ENCODE data around the gene FCER2. TPM values are rescaled to one million over a fixed set of nuclear protein-coding genes. Genes with fewer than 3 reads are reported as not detected.

Gene FCER2
- total RNA-seq, 1 donor from 2014 or later = 0.30 TPM

DNA sequence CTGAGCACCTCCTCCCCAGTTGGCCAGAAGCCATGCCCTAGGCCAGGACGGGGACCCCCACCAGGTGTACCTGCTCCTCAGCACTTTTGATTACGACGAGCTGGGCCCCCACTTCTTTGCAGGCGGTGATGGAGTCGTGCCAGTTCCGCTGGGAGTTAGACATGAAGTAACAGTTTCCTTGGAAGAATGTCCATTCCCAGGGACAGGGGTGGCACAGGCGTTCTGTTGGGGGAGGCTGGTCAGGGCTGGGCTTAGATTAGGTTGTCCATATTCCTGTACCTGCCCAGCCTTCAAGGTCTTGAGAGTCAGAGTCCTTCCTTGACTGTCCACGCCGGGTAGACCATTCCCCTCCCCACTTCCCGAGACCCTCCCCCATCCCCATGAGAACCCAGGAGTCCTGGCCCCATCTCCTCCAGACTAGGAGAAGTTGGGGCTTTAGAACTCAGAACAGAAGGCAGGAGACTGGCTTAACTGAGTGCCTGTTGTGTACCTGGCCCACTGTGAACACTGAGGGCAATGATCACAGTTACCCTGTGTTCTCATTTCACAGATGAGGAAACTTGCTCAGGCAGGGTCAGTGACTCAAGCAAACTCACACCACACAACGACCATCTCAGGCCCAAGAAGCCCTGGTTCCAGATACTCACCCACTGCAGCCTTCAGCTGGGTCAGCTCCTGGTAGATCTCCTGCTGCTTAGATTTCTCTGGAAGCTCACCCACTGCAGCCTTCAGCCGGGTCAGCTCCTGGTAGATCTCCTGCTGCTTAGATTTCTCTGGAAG, 43.1 kb upstream of the FCER2 start:
- intact Hi-C loops (cut with micrococcal nuclease) = no loop called here
- Histone ChIP-seq H3K27ac (replicated peaks) (no peak overlapping the region), H3K4me1 (no peaks in the 10 kb centered on the region), H3K4me3 (no peak overlapping the region), H3K36me3 (no peaks in the 10 kb centered on the region), H3K9me3 (replicated peaks) (peaks cover 5% of the 10 kb centered on the region), H3K27me3 (ENCODE audit: low read depth) (peaks cover 60% of the 10 kb centered on the region)
- TF ChIP-seq, protein P1, sequence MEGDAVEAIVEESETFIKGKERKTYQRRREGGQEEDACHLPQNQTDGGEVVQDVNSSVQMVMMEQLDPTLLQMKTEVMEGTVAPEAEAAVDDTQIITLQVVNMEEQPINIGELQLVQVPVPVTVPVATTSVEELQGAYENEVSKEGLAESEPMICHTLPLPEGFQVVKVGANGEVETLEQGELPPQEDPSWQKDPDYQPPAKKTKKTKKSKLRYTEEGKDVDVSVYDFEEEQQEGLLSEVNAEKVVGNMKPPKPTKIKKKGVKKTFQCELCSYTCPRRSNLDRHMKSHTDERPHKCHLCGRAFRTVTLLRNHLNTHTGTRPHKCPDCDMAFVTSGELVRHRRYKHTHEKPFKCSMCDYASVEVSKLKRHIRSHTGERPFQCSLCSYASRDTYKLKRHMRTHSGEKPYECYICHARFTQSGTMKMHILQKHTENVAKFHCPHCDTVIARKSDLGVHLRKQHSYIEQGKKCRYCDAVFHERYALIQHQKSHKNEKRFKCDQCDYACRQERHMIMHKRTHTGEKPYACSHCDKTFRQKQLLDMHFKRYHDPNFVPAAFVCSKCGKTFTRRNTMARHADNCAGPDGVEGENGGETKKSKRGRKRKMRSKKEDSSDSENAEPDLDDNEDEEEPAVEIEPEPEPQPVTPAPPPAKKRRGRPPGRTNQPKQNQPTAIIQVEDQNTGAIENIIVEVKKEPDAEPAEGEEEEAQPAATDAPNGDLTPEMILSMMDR (IDR thresholded peaks at IDR 0.05; ENCODE audit: borderline replicate concordance) = no peak
- no peak for DNase-seq

GRCh38 chr19:7744199-7744786, 42.4 kb upstream of the FCER2 start:
- TF ChIP-seq, protein P1 (IDR thresholded peaks at IDR 0.05; ENCODE audit: borderline replicate concordance) = no peak
- intact Hi-C loops (cut with micrococcal nuclease) = no loop called here
- no peak for DNase-seq
- peaks cover 53% of the 10 kb centered on the region for H3K27me3 ChIP-seq (ENCODE audit: low read depth)
- H3K36me3 ChIP-seq = no peaks in the 10 kb centered on the region
- H3K4me1 ChIP-seq = no peaks in the 10 kb centered on the region
- no peak overlapping the region for H3K4me3 ChIP-seq
- H3K27ac ChIP-seq (replicated peaks) = no peak overlapping the region
- peaks cover 5% of the 10 kb centered on the region for H3K9me3 ChIP-seq (replicated peaks)

DNA sequence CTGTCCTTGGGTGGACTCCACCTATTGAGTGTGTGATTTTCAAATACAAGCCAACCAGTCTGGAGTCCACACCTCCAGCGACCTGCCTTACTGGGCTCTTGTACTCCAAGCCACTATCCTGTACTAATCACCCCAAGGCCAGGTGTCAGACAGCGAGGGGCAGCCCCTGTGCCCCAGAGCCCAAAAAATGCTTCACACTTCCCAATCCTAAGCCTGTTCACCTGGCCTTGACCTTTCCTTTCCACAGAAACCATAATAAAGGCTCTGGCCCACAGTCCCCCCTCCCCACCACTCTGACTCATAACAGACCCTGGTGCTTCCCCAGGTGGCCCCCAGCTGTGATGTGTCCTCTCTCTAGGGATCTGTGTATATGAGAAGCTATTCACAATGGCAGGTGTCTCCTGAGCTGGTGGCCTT, 41.5 kb upstream of the FCER2 start:
- H3K36me3 ChIP-seq = no peaks in the 10 kb centered on the region
- H3K27me3 ChIP-seq (ENCODE audit: low read depth) = peaks cover 52% of the 10 kb centered on the region
- TF ChIP-seq, protein P1 (IDR thresholded peaks at IDR 0.05; ENCODE audit: borderline replicate concordance) = no peak
- intact Hi-C loops (cut with micrococcal nuclease) = no loop called here
- DNase-seq = no peak
- no peak overlapping the region for H3K4me3 ChIP-seq
- H3K9me3 ChIP-seq (replicated peaks) = peaks cover 5% of the 10 kb centered on the region
- H3K4me1 ChIP-seq = no peaks in the 10 kb centered on the region
- no peak overlapping the region for H3K27ac ChIP-seq (replicated peaks)

GRCh38 chr19:7742991-7743390, 41.1 kb upstream of the FCER2 start:
- Histone ChIP-seq H3K4me1 (no peaks in the 10 kb centered on the region), H3K27ac (replicated peaks) (no peak overlapping the region), H3K27me3 (ENCODE audit: low read depth) (peaks cover 47% of the 10 kb centered on the region), H3K9me3 (replicated peaks) (peaks cover under 1% of the 10 kb centered on the region), H3K36me3 (no peaks in the 10 kb centered on the region), H3K4me3 (no peak overlapping the region)
- TF ChIP-seq, protein P1 (IDR thresholded peaks at IDR 0.05; ENCODE audit: borderline replicate concordance) = no peak
- no peak for DNase-seq
- intact Hi-C loops (cut with micrococcal nuclease) = no loop called here

GRCh38 chr19:7742575-7742974, 40.6 kb upstream of the FCER2 start:
- Histone ChIP-seq H3K9me3 (replicated peaks) (no peaks in the 10 kb centered on the region), H3K4me1 (no peaks in the 10 kb centered on the region), H3K27me3 (ENCODE audit: low read depth) (peaks cover 43% of the 10 kb centered on the region), H3K36me3 (no peaks in the 10 kb centered on the region), H3K4me3 (no peak overlapping the region), H3K27ac (replicated peaks) (no peak overlapping the region)
- TF ChIP-seq, protein P1 (IDR thresholded peaks at IDR 0.05; ENCODE audit: borderline replicate concordance) = no peak
- intact Hi-C loops (cut with micrococcal nuclease) = no loop called here
- no peak for DNase-seq
